ENCODE data around the gene SLCO4C1.

The SLCO4C1 gene

GRCh38 chr5:102262688-102263087, 33.4 kb downstream of the SLCO4C1 start:
- FAIRE-seq = no peak

GRCh38 chr5:102249381-102249780, 46.7 kb downstream of the SLCO4C1 start:
- no peak for FAIRE-seq

GRCh38 chr5:102243213-102243612, 52.9 kb downstream of the SLCO4C1 start:
- no peak for FAIRE-seq

DNA sequence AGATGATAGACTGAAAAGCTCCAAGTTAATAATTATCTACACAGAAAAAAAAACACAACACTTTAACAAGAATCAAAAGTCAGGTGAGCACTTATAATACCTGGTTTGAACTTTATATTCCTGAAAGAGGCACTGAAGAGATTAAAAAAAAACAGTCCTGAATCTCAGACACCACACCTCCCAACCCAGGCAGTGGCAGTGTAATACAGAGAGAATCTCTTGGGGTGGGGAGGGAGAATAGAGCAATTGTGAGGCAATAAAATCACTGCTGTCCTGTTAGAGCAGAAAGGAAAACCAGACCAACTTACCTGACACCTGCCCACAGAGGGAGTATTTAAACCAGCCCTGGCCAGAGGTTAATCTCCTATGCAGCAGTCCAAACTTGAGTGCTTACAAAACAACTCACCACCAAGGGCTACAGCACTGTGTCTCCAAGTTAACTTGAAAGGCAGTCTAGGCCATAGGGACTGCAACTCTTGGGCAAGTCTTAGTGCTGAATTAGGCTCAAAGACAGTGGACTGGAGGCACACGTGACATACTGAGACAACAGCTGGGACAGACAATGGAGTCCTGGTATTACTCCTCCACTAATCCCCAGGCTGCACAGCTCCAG, 54.2 kb downstream of the SLCO4C1 start:
- no peak for FAIRE-seq

DNA sequence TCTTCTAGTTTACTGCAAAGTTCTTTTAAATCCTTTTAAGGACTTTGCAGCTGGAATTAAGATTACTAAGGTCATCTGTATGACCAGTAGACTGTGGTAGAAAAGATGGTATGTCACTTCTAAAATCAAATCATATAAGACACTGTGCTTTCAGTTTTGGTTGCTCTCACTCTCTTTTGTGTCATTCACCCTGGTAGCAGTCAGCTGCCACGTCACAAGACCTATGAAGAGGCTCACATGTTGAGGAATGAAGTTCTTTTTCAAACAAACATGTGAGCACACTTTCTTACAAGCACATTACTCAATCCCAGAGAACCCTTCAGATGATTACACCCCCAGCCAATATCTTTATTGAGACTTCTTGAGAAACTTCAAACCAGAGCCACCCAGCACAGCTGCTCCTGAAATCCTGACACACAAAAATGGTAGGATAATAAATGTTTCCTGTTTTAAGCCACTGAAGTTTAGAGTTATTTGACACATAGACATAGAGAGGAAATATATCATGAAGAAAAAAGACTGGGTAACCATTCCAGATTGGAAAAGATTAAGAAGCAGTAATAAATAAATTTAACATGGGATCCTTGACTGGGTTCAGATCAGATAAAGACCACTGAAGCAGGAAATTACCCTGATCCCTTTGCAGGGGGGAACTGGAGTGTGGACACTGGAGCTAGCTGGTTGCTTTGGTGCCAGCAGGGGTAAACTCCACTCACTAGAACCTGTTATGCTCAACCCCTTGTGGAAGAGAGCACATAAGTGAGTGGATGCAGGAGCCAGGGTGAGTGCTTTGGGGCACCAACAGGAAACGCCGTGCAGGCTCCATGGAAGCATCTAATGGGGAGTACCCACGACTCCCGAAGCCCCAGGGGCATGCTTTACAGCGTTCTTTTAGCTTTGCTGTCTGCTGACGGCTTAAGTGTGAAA, 64.1 kb downstream of the SLCO4C1 start:
- no peak for FAIRE-seq

- FAIRE-seq = no peak
Observed at GRCh38 chr5:102229685-102230084, 66.4 kb downstream of the SLCO4C1 start.

DNA sequence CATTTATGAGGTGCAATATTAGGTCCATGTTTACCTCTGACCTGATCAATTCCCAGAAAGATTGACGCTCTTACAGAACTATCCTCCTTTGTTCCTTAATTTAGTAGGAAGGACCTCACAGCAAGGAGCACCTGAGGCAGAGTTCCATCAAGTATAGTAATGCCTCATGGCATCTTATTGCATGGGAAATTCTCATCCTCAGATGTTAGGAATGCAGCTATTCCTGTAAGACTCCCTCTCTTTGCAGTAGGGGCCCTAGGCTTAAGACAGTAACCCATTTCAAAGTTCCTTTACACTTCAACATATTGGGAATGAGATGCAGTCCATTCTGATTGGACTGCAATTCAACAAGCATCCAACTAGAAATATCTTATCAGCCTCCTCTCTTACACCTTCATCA, 69.8 kb downstream of the SLCO4C1 start:
- FAIRE-seq = no peak

- FAIRE-seq = peak; percentile 86
Observed at GRCh38 chr5:102223542-102224477, 72.3 kb downstream of the SLCO4C1 start.

DNA sequence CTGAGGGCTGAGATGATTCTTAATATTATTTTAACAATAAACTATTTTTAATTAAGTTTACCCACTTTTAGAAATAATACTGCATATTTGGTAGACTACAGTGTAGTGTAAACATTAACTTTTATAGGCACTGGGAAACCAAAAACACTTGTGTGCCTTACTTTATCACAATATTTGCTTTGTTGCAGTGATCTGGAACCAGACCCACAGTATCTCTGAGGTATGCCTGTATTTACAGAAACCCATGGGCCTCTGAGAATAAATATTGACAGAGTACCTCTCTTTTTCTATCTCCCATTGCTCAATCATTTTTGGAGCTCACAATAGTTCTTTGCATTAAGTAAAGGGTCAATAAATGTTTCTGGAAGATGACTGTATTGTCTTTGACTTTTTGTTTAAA, 73.3 kb downstream of the SLCO4C1 start:
- no peak for FAIRE-seq

- FAIRE-seq = no peak
Observed at GRCh38 chr5:102221949-102222348, 74.1 kb downstream of the SLCO4C1 start.

DNA sequence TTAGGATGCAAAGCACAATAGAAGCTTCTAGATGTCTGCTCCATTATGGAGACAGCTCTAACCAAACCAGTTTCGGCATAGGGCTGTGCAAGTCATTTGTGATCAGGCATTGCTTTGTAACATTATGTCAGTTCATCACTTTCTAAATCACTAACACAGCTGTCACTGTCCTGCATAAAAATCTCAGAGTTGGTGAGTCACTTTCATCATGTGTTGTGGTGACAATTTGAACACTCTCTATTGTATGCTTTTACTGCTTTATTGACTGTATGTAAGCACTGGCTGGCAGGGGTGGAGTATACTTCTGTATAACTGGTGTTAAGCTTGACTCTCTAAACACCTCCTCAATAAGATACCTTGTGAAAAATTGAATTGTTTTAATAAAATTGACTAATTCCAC, 77.9 kb downstream of the SLCO4C1 start:
- FAIRE-seq = no peak

- no peak for FAIRE-seq
Observed at GRCh38 chr5:102216678-102217077, 79.4 kb downstream of the SLCO4C1 start.

GRCh38 chr5:102211165-102211564, 84.9 kb downstream of the SLCO4C1 start:
- FAIRE-seq = no peak

GRCh38 chr5:102200861-102201260, 95.2 kb downstream of the SLCO4C1 start:
- FAIRE-seq = no peak

- no peak for FAIRE-seq
Observed at GRCh38 chr5:102196481-102196880, 99.6 kb downstream of the SLCO4C1 start.
